ENCODE measurements around the gene CEACAM3.

Gene CEACAM3

GRCh38 chr19:41801792-41802211 is 5.4 kb downstream of the CEACAM3 start:
- Histone ChIP-seq H3F3A (ENCODE audit: insufficient read depth, low read length) (no peaks in the 10 kb centered on the region), H3K27me3 (ENCODE audit: insufficient read depth, low read length) (no peaks in the 10 kb centered on the region; the same call in 1 of the 2 replicates), H4K20me1 (ENCODE audit: insufficient read depth, low read length) (no peaks in the 10 kb centered on the region), H3K27ac (ENCODE audit: low read depth, low read length, poor library complexity, severe bottlenecking) (no peak overlapping the region), H3K36me3 (ENCODE audit: insufficient read depth, low read length) (no peaks in the 10 kb centered on the region), H3K9ac (ENCODE audit: low read length) (no peak overlapping the region), H3K4me2 (ENCODE audit: low read length) (no peak overlapping the region), H3K9me2 (ENCODE audit: low read depth, low read length) (no peaks in the 10 kb centered on the region), H3K4me3 (ENCODE audit: low read depth, low read length, poor library complexity, severe bottlenecking) (no peak overlapping the region), H3K9me3 (ENCODE audit: low read length) (no peaks in the 10 kb centered on the region), H3K4me1 (ENCODE audit: insufficient read depth, low read length, severe bottlenecking) (peaks cover 11% of the 10 kb centered on the region), H2AFZ (ENCODE audit: low read length) (no peak overlapping the region), H3K79me2 (ENCODE audit: insufficient read depth, low read length) (no peaks in the 10 kb centered on the region)
- TF ChIP-seq CTCF (IDR thresholded peaks at IDR 0.05; ENCODE audit: low read length) (no peak), EZH2 (IDR thresholded peaks at IDR 0.05; ENCODE audit: borderline replicate concordance, low read length) (no peak)

- Histone ChIP-seq H3K9me2 (ENCODE audit: low read depth, low read length) (no peaks in the 10 kb centered on the region), H3K79me2 (ENCODE audit: insufficient read depth, low read length) (no peaks in the 10 kb centered on the region), H3F3A (ENCODE audit: insufficient read depth, low read length) (no peaks in the 10 kb centered on the region), H3K4me3 (ENCODE audit: low read depth, low read length, poor library complexity, severe bottlenecking) (no peak overlapping the region), H4K20me1 (ENCODE audit: insufficient read depth, low read length) (no peaks in the 10 kb centered on the region), H3K4me2 (ENCODE audit: low read length) (no peak overlapping the region), H3K36me3 (ENCODE audit: insufficient read depth, low read length) (no peaks in the 10 kb centered on the region), H2AFZ (ENCODE audit: low read length) (no peak overlapping the region), H3K27me3 (ENCODE audit: insufficient read depth, low read length) (no peaks in the 10 kb centered on the region; the same call in 1 of the 2 replicates), H3K4me1 (ENCODE audit: insufficient read depth, low read length, severe bottlenecking) (peaks cover 11% of the 10 kb centered on the region), H3K27ac (ENCODE audit: low read depth, low read length, poor library complexity, severe bottlenecking) (no peak overlapping the region), H3K9ac (ENCODE audit: low read length) (no peak overlapping the region), H3K9me3 (ENCODE audit: low read length) (no peaks in the 10 kb centered on the region)
- TF ChIP-seq EZH2 (IDR thresholded peaks at IDR 0.05; ENCODE audit: borderline replicate concordance, low read length) (no peak), CTCF (IDR thresholded peaks at IDR 0.05; ENCODE audit: low read length) (no peak)
Observed at GRCh38 chr19:41802770-41803169, 6.4 kb downstream of the CEACAM3 start.

- Histone ChIP-seq H3K27ac (ENCODE audit: low read depth, low read length, poor library complexity, severe bottlenecking) (no peak overlapping the region), H3K4me1 (ENCODE audit: insufficient read depth, low read length, severe bottlenecking) (peaks cover 11% of the 10 kb centered on the region), H2AFZ (ENCODE audit: low read length) (no peak overlapping the region), H3K9me3 (ENCODE audit: low read length) (no peaks in the 10 kb centered on the region), H3K36me3 (ENCODE audit: insufficient read depth, low read length) (no peaks in the 10 kb centered on the region), H3K79me2 (ENCODE audit: insufficient read depth, low read length) (no peaks in the 10 kb centered on the region), H3F3A (ENCODE audit: insufficient read depth, low read length) (no peaks in the 10 kb centered on the region), H3K9me2 (ENCODE audit: low read depth, low read length) (no peaks in the 10 kb centered on the region), H3K4me3 (ENCODE audit: low read depth, low read length, poor library complexity, severe bottlenecking) (no peak overlapping the region), H4K20me1 (ENCODE audit: insufficient read depth, low read length) (no peaks in the 10 kb centered on the region), H3K4me2 (ENCODE audit: low read length) (no peak overlapping the region), H3K9ac (ENCODE audit: low read length) (no peak overlapping the region), H3K27me3 (ENCODE audit: insufficient read depth, low read length) (no peaks in the 10 kb centered on the region; the same call in 1 of the 2 replicates)
- TF ChIP-seq CTCF (IDR thresholded peaks at IDR 0.05; ENCODE audit: low read length) (no peak), EZH2 (IDR thresholded peaks at IDR 0.05; ENCODE audit: borderline replicate concordance, low read length) (no peak)
Observed at GRCh38 chr19:41804336-41804735, 7.9 kb downstream of the CEACAM3 start.

Measured in OCI-LY1 (cell line).